ENCODE data around the gene KATNAL1.

- TF ChIP-seq POLR2A (IDR thresholded peaks at IDR 0.05) (no peak), CTCF (IDR thresholded peaks at IDR 0.05) (no peak)
These were observed 38.2 kb upstream of the KATNAL1 start for GRCh38 chr13:30345426-30346100.

All from prostate gland (tissue), 2 donors.